Activated CD4-positive, alpha-beta T cell treated with anti-CD3 and anti-CD28 coated beads for 36 hours (primary cell): ENCODE data around the gene FOXC2. TPM values are rescaled to one million over a fixed set of nuclear protein-coding genes. Genes with fewer than 3 reads are reported as not detected.
"Not testable (repeated sequence)": the region's sequence is repeated elsewhere in the genome, so short reads cannot be mapped to it uniquely, and the experiment has no call there.

Experiments used
- ATAC-seq: fragments of 200-7000 bp; cut with Tn5 transposase; one replicate; pipeline ENCODE4 v1.10.0; 2021; ENCODE audit warnings: mild to moderate bottlenecking, moderate library complexity
- CTCF ChIA-PET: fragments of 350-600 bp; sonication (Branson Sonifier 250); formaldehyde crosslinking; loops from one replicate; lab custom pipeline; 2021; ENCODE audit warnings: antibody characterized with exemption; lab: Charles Lee
- POLR2A ChIA-PET: fragments of 350-600 bp; sonication (Branson Sonifier 250); formaldehyde crosslinking; loops from one replicate; lab custom pipeline; 2021; ENCODE audit warnings: antibody characterized with exemption, inconsistent platforms; lab: Charles Lee
- DNase-seq: peaks from one replicate; pipeline ENCODE4 v3.0.0-alpha.2; 2020
- H3K27ac Mint-ChIP-seq: one replicate; pipeline ENCODE4 v1.8.0; 2021; ENCODE audit warnings: mixed read lengths
- H3K27me3 Mint-ChIP-seq: one replicate; pipeline ENCODE4 v1.8.0; 2021; ENCODE audit warnings: mixed read lengths
- H3K36me3 Mint-ChIP-seq: one replicate; pipeline ENCODE4 v1.8.0; 2021; ENCODE audit warnings: low read depth, mixed read lengths
- H3K4me1 Mint-ChIP-seq: one replicate; pipeline ENCODE4 v1.8.0; 2021; ENCODE audit warnings: mixed read lengths
- H3K4me3 Mint-ChIP-seq: one replicate; pipeline ENCODE4 v1.8.0; 2021; ENCODE audit warnings: mild to moderate bottlenecking, moderate library complexity, mixed read lengths
- H3K9me3 Mint-ChIP-seq: one replicate; pipeline ENCODE4 v1.8.0; 2021; ENCODE audit warnings: low read depth, mixed read lengths
- intact Hi-C, 2 experiments: fragments of 100-400 bp; cut with DNase I in 1 of 2; cut with micrococcal nuclease in 1 of 2; formaldehyde crosslinking; loops; one replicate each; pipeline versions ENCODE4 v1.14.2 to v1.15.1; 2022 to 2024; cut with DNase I, micrococcal nuclease
- total RNA-seq, 2 experiments: library from RNA; stranded (reverse); gene quantifications; one replicate each; pipeline ENCODE4 v1.2.3, GENCODE V29; 2021

The FOXC2 gene
- total RNA-seq, 2 experiments from 2014 or later = not detected

- Mint-ChIP-seq H3K9me3 (no peaks in the 10 kb centered on the region), H3K4me1 (no peaks in the 10 kb centered on the region), H3K27ac (no peak overlapping the region), H3K4me3 (no peak overlapping the region), H3K36me3 (no peaks in the 10 kb centered on the region), H3K27me3 (peaks cover 27% of the 10 kb centered on the region)
- no peak for DNase-seq
- CTCF ChIA-PET = interaction anchor here (0.6 kb wide), 2 partner anchors 478 to 481 kb away, joined by 3 to 4 read pairs; no protein-coding TSS in a partner anchor
- POLR2A ChIA-PET = no interaction called here
- ATAC-seq = no peak
- intact Hi-C loops = no loop called here
Measured at GRCh38 chr16:86584071-86584685, 17.5 kb downstream of the FOXC2 start.

GRCh38 chr16:86584726-86585721 is 18.4 kb downstream of the FOXC2 start:
- no peaks in the 10 kb centered on the region for H3K36me3 Mint-ChIP-seq
- H3K4me3 Mint-ChIP-seq = no peak overlapping the region
- H3K27ac Mint-ChIP-seq = no peak overlapping the region
- no peak for DNase-seq
- ChIA-PET POLR2A (no interaction called here), CTCF (no interaction called here)
- H3K27me3 Mint-ChIP-seq = peaks cover 26% of the 10 kb centered on the region
- H3K9me3 Mint-ChIP-seq = no peaks in the 10 kb centered on the region
- intact Hi-C loops = no loop called here
- no peak for ATAC-seq
- H3K4me1 Mint-ChIP-seq = no peaks in the 10 kb centered on the region

GRCh38 chr16:86585821-86586611 is 19.4 kb downstream of the FOXC2 start:
- Mint-ChIP-seq H3K4me3 (no peak overlapping the region), H3K27ac (no peak overlapping the region), H3K4me1 (no peaks in the 10 kb centered on the region), H3K36me3 (no peaks in the 10 kb centered on the region), H3K27me3 (peaks cover 20% of the 10 kb centered on the region), H3K9me3 (no peaks in the 10 kb centered on the region)
- ATAC-seq (no peak), DNase-seq (no peak)
- intact Hi-C loops = no loop called here
- CTCF ChIA-PET = no interaction called here
- POLR2A ChIA-PET = no interaction called here

- Mint-ChIP-seq H3K27me3 (peaks cover 19% of the 10 kb centered on the region), H3K4me3 (no peak overlapping the region), H3K27ac (no peak overlapping the region), H3K9me3 (no peaks in the 10 kb centered on the region), H3K4me1 (no peaks in the 10 kb centered on the region), H3K36me3 (no peaks in the 10 kb centered on the region)
- no peak for DNase-seq
- ChIA-PET CTCF (no interaction called here), POLR2A (no interaction called here)
- intact Hi-C loops = no loop called here
- ATAC-seq = no peak
Measured at GRCh38 chr16:86587487-86587886, 20.9 kb downstream of the FOXC2 start.

GRCh38 chr16:86587955-86588354 is 21.3 kb downstream of the FOXC2 start:
- DNase-seq, H3K4me3 Mint-ChIP-seq, POLR2A ChIA-PET, H3K9me3 Mint-ChIP-seq, intact Hi-C loops, CTCF ChIA-PET, ATAC-seq, H3K27ac Mint-ChIP-seq, H3K36me3 Mint-ChIP-seq, H3K4me1 Mint-ChIP-seq: not testable (repeated sequence)
- H3K27me3 Mint-ChIP-seq = peaks cover 19% of the 10 kb centered on the region

GRCh38 chr16:86590501-86591144 is 24.0 kb downstream of the FOXC2 start:
- no peaks in the 10 kb centered on the region for H3K36me3 Mint-ChIP-seq
- H3K27me3 Mint-ChIP-seq = peaks cover 28% of the 10 kb centered on the region
- H3K27ac Mint-ChIP-seq = no peak overlapping the region
- ChIA-PET CTCF (no interaction called here), POLR2A (no interaction called here)
- DNase-seq (no peak), ATAC-seq (no peak)
- intact Hi-C loops = no loop called here
- peaks cover 6% of the 10 kb centered on the region for H3K4me1 Mint-ChIP-seq
- H3K9me3 Mint-ChIP-seq = no peaks in the 10 kb centered on the region
- no peak overlapping the region for H3K4me3 Mint-ChIP-seq

GRCh38 chr16:86591270-86591669 is 24.6 kb downstream of the FOXC2 start:
- DNase-seq (no peak), ATAC-seq (no peak)
- no peak overlapping the region for H3K4me3 Mint-ChIP-seq
- peaks cover 30% of the 10 kb centered on the region for H3K27me3 Mint-ChIP-seq
- peaks cover 6% of the 10 kb centered on the region for H3K4me1 Mint-ChIP-seq
- H3K9me3 Mint-ChIP-seq = no peaks in the 10 kb centered on the region
- ChIA-PET CTCF (no interaction called here), POLR2A (no interaction called here)
- no peaks in the 10 kb centered on the region for H3K36me3 Mint-ChIP-seq
- no peak overlapping the region for H3K27ac Mint-ChIP-seq
- intact Hi-C loops = no loop called here

GRCh38 chr16:86593913-86594620 is 27.4 kb downstream of the FOXC2 start:
- no peak overlapping the region for H3K4me3 Mint-ChIP-seq
- H3K9me3 Mint-ChIP-seq = no peaks in the 10 kb centered on the region
- intact Hi-C loops = no loop called here
- ChIA-PET CTCF (interaction anchor here (0.6 kb wide), 1 partner anchor 428 kb away, joined by 3 read pairs; no protein-coding TSS in a partner anchor), POLR2A (no interaction called here)
- ATAC-seq (no peak), DNase-seq (no peak)
- peaks cover 6% of the 10 kb centered on the region for H3K4me1 Mint-ChIP-seq
- peaks cover 37% of the 10 kb centered on the region for H3K27me3 Mint-ChIP-seq
- no peaks in the 10 kb centered on the region for H3K36me3 Mint-ChIP-seq
- H3K27ac Mint-ChIP-seq = no peak overlapping the region

GRCh38 chr16:86594721-86595120 is 28.1 kb downstream of the FOXC2 start:
- Mint-ChIP-seq H3K9me3 (no peaks in the 10 kb centered on the region), H3K4me1 (peaks cover 6% of the 10 kb centered on the region), H3K4me3 (no peak overlapping the region), H3K27ac (no peak overlapping the region), H3K27me3 (peaks cover 36% of the 10 kb centered on the region), H3K36me3 (no peaks in the 10 kb centered on the region)
- ChIA-PET POLR2A (no interaction called here), CTCF (no interaction called here)
- intact Hi-C loops = no loop called here
- no peak for ATAC-seq
- no peak for DNase-seq

GRCh38 chr16:86595983-86596605 is 29.5 kb downstream of the FOXC2 start:
- intact Hi-C loops = no loop called here
- H3K36me3 Mint-ChIP-seq = no peaks in the 10 kb centered on the region
- H3K27me3 Mint-ChIP-seq = peaks cover 40% of the 10 kb centered on the region
- POLR2A ChIA-PET = no interaction called here
- no peak overlapping the region for H3K27ac Mint-ChIP-seq
- no peaks in the 10 kb centered on the region for H3K9me3 Mint-ChIP-seq
- ATAC-seq (no peak), DNase-seq (no peak)
- H3K4me1 Mint-ChIP-seq = peaks cover 6% of the 10 kb centered on the region
- CTCF ChIA-PET = interaction anchor here (0.7 kb wide), 1 partner anchor 278 kb away, joined by 4 read pairs; no protein-coding TSS in a partner anchor
- H3K4me3 Mint-ChIP-seq = no peak overlapping the region
